ENCODE measurements around the gene ZNF526.

The ZNF526 gene

DNA sequence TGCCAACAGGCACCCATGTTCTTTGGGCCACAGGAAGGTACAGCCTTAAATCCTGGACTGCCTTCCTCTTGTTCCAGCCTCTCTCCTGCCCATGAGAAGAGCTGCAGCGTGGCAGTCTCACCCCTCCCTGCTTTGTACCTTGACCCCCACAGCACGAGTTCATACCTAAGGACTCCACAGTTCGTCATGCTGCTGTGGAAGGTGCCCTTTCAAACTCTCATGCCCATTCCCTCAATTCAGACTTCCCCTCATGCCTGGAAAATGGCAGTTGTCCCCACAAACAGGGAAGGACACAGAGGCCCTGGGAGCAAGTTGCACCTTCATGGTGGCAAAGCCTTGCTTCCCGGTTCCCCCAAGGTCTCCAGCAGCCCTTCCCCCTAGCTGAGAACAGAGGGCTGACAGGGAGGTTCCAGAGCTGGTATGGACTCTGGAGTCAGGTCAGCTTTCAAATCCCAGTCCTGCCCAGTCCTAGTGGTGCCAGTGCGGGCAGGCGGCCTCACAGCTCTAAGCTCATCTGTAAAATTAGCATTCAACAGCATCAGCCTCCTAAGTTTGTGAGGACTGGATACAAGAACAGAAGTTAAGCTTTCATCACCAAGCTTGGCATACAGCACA, 13.7 kb downstream of the ZNF526 start:
- Histone ChIP-seq H3K79me2 (ENCODE audit: insufficient read depth, low read length) (peaks cover 6% of the 10 kb centered on the region; the same call in 1 of the 2 replicates), H3K4me3 (ENCODE audit: low read length, poor library complexity, severe bottlenecking) (no peak overlapping the region), H3K4me1 (ENCODE audit: insufficient read depth, low read length, poor library complexity, severe bottlenecking) (no peaks in the 10 kb centered on the region), H3K4me2 (ENCODE audit: low read depth, low read length, poor library complexity, severe bottlenecking) (no peak overlapping the region), H3K9me2 (replicated peaks; ENCODE audit: low read depth, low read length) (no peaks in the 10 kb centered on the region), H3K9me3 (ENCODE audit: insufficient read depth, low read depth, low read length) (no peaks in the 10 kb centered on the region), H3K9ac (ENCODE audit: low read depth, low read length, poor library complexity, severe bottlenecking) (no peak overlapping the region), H3K36me3 (ENCODE audit: insufficient read depth, low read length) (peaks cover 70% of the 10 kb centered on the region; the same call in 1 of the 2 replicates), H3K27me3 (ENCODE audit: insufficient read depth, low read length, poor library complexity, severe bottlenecking) (no peaks in the 10 kb centered on the region), H2AFZ (ENCODE audit: low read length) (no peak overlapping the region), H4K20me1 (ENCODE audit: insufficient read depth, low read length, poor library complexity, severe bottlenecking) (peaks cover 9% of the 10 kb centered on the region), H3F3A (ENCODE audit: low read depth) (no peaks in the 10 kb centered on the region)
- TF ChIP-seq EZH2phosphoT487 (IDR thresholded peaks at IDR 0.05; ENCODE audit: borderline replicate concordance) = no peak

DNA sequence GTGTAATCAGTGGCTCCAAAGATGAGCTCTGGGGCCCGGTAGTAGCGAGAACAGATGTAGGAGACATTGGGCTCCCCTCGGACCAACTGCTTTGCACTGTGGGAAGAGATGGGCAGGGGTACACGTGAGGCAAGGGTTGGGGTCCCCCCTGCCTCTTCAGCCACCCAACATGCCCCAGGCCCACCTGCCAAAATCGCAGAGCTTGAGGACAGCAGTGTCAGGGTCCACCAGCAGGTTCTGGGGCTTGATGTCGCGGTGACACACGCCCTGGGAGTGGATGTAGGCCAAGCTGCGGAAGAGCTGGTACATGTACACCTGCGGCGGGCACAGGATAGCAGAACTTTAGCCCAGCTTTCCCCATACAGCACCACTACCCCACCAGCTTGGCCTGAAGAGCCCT, 14.3 kb downstream of the ZNF526 start:
- H3F3A ChIP-seq (ENCODE audit: low read depth) = no peaks in the 10 kb centered on the region
- H2AFZ ChIP-seq (ENCODE audit: low read length) = no peak overlapping the region
- TF ChIP-seq, protein P1, sequence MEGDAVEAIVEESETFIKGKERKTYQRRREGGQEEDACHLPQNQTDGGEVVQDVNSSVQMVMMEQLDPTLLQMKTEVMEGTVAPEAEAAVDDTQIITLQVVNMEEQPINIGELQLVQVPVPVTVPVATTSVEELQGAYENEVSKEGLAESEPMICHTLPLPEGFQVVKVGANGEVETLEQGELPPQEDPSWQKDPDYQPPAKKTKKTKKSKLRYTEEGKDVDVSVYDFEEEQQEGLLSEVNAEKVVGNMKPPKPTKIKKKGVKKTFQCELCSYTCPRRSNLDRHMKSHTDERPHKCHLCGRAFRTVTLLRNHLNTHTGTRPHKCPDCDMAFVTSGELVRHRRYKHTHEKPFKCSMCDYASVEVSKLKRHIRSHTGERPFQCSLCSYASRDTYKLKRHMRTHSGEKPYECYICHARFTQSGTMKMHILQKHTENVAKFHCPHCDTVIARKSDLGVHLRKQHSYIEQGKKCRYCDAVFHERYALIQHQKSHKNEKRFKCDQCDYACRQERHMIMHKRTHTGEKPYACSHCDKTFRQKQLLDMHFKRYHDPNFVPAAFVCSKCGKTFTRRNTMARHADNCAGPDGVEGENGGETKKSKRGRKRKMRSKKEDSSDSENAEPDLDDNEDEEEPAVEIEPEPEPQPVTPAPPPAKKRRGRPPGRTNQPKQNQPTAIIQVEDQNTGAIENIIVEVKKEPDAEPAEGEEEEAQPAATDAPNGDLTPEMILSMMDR (conservative IDR thresholded peaks at IDR 0.05; ENCODE audit: low read length) = no peak
- TF ChIP-seq EZH2phosphoT487 (IDR thresholded peaks at IDR 0.05; ENCODE audit: borderline replicate concordance) = no peak
- no peak overlapping the region for H3K4me3 ChIP-seq (ENCODE audit: low read length, poor library complexity, severe bottlenecking)
- H3K4me1 ChIP-seq (ENCODE audit: insufficient read depth, low read length, poor library complexity, severe bottlenecking) = peaks cover 4% of the 10 kb centered on the region
- H3K9me2 ChIP-seq (replicated peaks; ENCODE audit: low read depth, low read length) = no peaks in the 10 kb centered on the region
- H3K79me2 ChIP-seq (ENCODE audit: insufficient read depth, low read length) = peaks cover 11% of the 10 kb centered on the region; the same call in 1 of the 2 replicates
- peaks cover 66% of the 10 kb centered on the region; the same call in 1 of the 2 replicates for H3K36me3 ChIP-seq (ENCODE audit: insufficient read depth, low read length)
- H4K20me1 ChIP-seq (ENCODE audit: insufficient read depth, low read length, poor library complexity, severe bottlenecking) = peaks cover 8% of the 10 kb centered on the region
- H3K9me3 ChIP-seq (ENCODE audit: insufficient read depth, low read depth, low read length) = no peaks in the 10 kb centered on the region
- no peak overlapping the region for H3K4me2 ChIP-seq (ENCODE audit: low read depth, low read length, poor library complexity, severe bottlenecking)
- no peaks in the 10 kb centered on the region for H3K27me3 ChIP-seq (ENCODE audit: insufficient read depth, low read length, poor library complexity, severe bottlenecking)
- no peak overlapping the region for H3K9ac ChIP-seq (ENCODE audit: low read depth, low read length, poor library complexity, severe bottlenecking)

DNA sequence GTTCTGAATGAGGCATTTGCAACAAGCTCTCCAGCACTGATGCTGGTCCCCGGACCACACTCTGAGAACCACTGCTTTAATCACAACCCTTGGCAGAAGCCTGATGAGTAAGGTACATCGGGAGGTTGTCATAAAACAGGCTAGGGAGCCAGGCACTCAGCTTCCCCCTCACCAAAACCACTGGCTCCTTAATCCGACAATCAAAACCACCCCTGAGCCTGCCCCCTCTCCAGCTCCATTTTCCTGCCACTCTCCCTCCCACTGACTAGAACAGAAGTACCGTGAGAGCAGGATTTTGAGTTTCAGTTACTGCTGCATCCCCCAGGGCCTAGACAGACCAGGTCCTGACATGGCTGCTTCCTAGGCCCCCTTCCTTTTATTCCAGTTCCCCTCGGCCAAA, 15.1 kb downstream of the ZNF526 start:
- peaks cover 19% of the 10 kb centered on the region; the same call in 1 of the 2 replicates for H3K79me2 ChIP-seq (ENCODE audit: insufficient read depth, low read length)
- H2AFZ ChIP-seq (ENCODE audit: low read length) = no peak overlapping the region
- no peaks in the 10 kb centered on the region for H3F3A ChIP-seq (ENCODE audit: low read depth)
- no peak overlapping the region for H3K4me3 ChIP-seq (ENCODE audit: low read length, poor library complexity, severe bottlenecking)
- no peak for TF ChIP-seq EZH2phosphoT487 (IDR thresholded peaks at IDR 0.05; ENCODE audit: borderline replicate concordance)
- TF ChIP-seq, protein P1 (conservative IDR thresholded peaks at IDR 0.05; ENCODE audit: low read length) = no peak
- no peaks in the 10 kb centered on the region for H3K27me3 ChIP-seq (ENCODE audit: insufficient read depth, low read length, poor library complexity, severe bottlenecking)
- H3K36me3 ChIP-seq (ENCODE audit: insufficient read depth, low read length) = peaks cover 58% of the 10 kb centered on the region; the same call in 1 of the 2 replicates
- H3K9me3 ChIP-seq (ENCODE audit: insufficient read depth, low read depth, low read length) = no peaks in the 10 kb centered on the region
- H4K20me1 ChIP-seq (ENCODE audit: insufficient read depth, low read length, poor library complexity, severe bottlenecking) = peaks cover 7% of the 10 kb centered on the region
- no peaks in the 10 kb centered on the region for H3K9me2 ChIP-seq (replicated peaks; ENCODE audit: low read depth, low read length)
- H3K9ac ChIP-seq (ENCODE audit: low read depth, low read length, poor library complexity, severe bottlenecking) = no peak overlapping the region
- peaks cover 9% of the 10 kb centered on the region for H3K4me1 ChIP-seq (ENCODE audit: insufficient read depth, low read length, poor library complexity, severe bottlenecking)
- H3K4me2 ChIP-seq (ENCODE audit: low read depth, low read length, poor library complexity, severe bottlenecking) = no peak overlapping the region

Measured in Loucy (cell line).